NCI-H2081 treated with DMSO at 0.1 percent for 48 hours (cell line): ENCODE data around the gene NAGK.
"Not testable (repeated sequence)": the region's sequence is repeated elsewhere in the genome, so short reads cannot be mapped to it uniquely, and the experiment has no call there.

Experiments used
- DNase-seq: peaks from one replicate; lab custom pipeline; 2025; lab: John Stamatoyannopoulos, UW

The NAGK gene

GRCh38 chr2:71069376-71069775 lies 928 bp downstream of the NAGK start:
- DNase-seq = no peak

GRCh38 chr2:71070294-71071093 lies 2.0 kb downstream of the NAGK start:
- DNase-seq = no peak

GRCh38 chr2:71071681-71072398 lies 3.4 kb downstream of the NAGK start:
- no peak for DNase-seq

- no peak for DNase-seq
Measured at GRCh38 chr2:71072492-71072891, 4.0 kb downstream of the NAGK start.

GRCh38 chr2:71073475-71073874 lies 5.0 kb downstream of the NAGK start:
- no peak for DNase-seq

GRCh38 chr2:71074893-71075395 lies 6.5 kb downstream of the NAGK start:
- no peak for DNase-seq

GRCh38 chr2:71078624-71079023 lies 10.2 kb downstream of the NAGK start:
- DNase-seq = no peak

GRCh38 chr2:71082402-71083252 lies 14.2 kb downstream of the NAGK start:
- no peak for DNase-seq

GRCh38 chr2:71083297-71083696 lies 14.8 kb downstream of the NAGK start:
- not testable (repeated sequence) for DNase-seq

- not testable (repeated sequence) for DNase-seq
Measured at GRCh38 chr2:71083752-71084312, 15.4 kb downstream of the NAGK start.

GRCh38 chr2:71085325-71086003 lies 17.0 kb downstream of the NAGK start:
- DNase-seq = not testable (repeated sequence)

GRCh38 chr2:71089475-71089874 lies 21.0 kb downstream of the NAGK start:
- not testable (repeated sequence) for DNase-seq

- not testable (repeated sequence) for DNase-seq
Measured at GRCh38 chr2:71091808-71092207, 23.4 kb downstream of the NAGK start.

- DNase-seq = not testable (repeated sequence)
Measured at GRCh38 chr2:71092491-71093260, 24.2 kb downstream of the NAGK start.

GRCh38 chr2:71100195-71100964 lies 31.9 kb downstream of the NAGK start:
- DNase-seq = no peak

GRCh38 chr2:71101656-71102055 lies 33.2 kb downstream of the NAGK start:
- DNase-seq = no peak

GRCh38 chr2:71102981-71103681 lies 34.7 kb downstream of the NAGK start:
- no peak for DNase-seq

- DNase-seq = no peak
Measured at GRCh38 chr2:71103809-71104208, 35.4 kb downstream of the NAGK start.

GRCh38 chr2:71106463-71106862 lies 38.0 kb downstream of the NAGK start:
- not testable (repeated sequence) for DNase-seq
